Measurements from ENCODE around the gene IQCM. TPM values are rescaled to one million over a fixed set of nuclear protein-coding genes. Genes with fewer than 3 reads are reported as not detected.
A peak's percentile ranks its signal among the peaks of the same experiment; 100 is the strongest.

Gene IQCM
- total RNA-seq, 1 donor from 2014 or later: not detected

- Histone ChIP-seq H3K4me1 (no peaks in the 10 kb centered on the region), H3K9me3 (peaks cover 4% of the 10 kb centered on the region), H3K36me3 (no peaks in the 10 kb centered on the region), H3K27ac (no peak overlapping the region), H3K4me3 (no peak overlapping the region), H3K27me3 (no peaks in the 10 kb centered on the region)
- DNase-seq: no peak
- ATAC-seq: no peak
- TF ChIP-seq CTCF (IDR thresholded peaks at IDR 0.05): no peak
- intact Hi-C loops (cut with DNase I): no loop called here
These were observed 14.2 kb downstream of the IQCM start for GRCh38 chr4:149801416-149801815.

GRCh38 chr4:149799546-149799945 lies 16.1 kb downstream of the IQCM start:
- Histone ChIP-seq H3K27ac (no peak overlapping the region), H3K36me3 (no peaks in the 10 kb centered on the region), H3K4me1 (no peaks in the 10 kb centered on the region), H3K9me3 (peaks cover 4% of the 10 kb centered on the region), H3K4me3 (no peak overlapping the region), H3K27me3 (no peaks in the 10 kb centered on the region)
- intact Hi-C loops (cut with DNase I): no loop called here
- DNase-seq: no peak
- no peak for ATAC-seq
- no peak for TF ChIP-seq CTCF (IDR thresholded peaks at IDR 0.05)

DNA sequence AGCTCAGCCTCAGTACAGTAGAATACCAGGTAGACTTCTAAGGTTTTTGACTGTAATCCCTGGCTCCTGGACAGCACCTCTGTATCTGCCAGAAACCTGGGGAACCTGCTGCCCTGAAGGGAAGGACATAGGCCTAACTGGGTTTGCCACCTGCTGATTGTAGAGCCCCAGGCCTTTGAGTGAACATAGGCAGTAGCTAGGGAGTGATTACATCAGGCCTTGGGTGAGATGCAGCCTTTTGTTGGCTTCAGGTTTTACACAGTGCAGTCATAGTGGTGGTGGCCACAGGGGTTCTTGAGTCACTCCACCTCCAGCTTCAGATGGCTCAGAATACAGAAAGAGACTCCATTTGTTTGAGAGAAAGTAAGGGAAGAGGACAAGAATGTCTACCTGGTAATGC lies 19.3 kb downstream of the IQCM start:
- DNase-seq: no peak
- H3K36me3 ChIP-seq: no peaks in the 10 kb centered on the region

DNA sequence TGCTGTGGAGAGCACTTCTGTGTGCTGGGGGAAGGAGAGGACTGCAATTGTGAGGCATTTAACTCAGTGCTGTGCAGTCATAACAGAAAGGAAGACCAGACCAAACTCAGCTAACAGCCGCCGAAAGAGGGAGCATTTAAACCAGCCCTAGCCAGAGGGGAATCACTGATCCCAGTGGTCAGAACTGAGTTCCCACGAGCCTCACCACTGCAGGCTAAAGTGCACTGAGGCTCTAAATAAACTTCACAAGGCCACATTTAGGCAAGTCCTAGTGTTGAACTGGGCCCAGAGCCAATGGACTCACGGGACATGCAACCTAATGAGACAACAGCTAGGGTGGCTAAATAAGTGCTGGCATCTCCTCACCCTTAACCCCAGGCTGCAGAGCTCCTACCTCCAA lies 20.4 kb downstream of the IQCM start:
- Histone ChIP-seq H3K27me3 (no peaks in the 10 kb centered on the region), H3K36me3 (no peaks in the 10 kb centered on the region), H3K9me3 (peaks cover 4% of the 10 kb centered on the region), H3K27ac (no peak overlapping the region), H3K4me1 (no peaks in the 10 kb centered on the region), H3K4me3 (no peak overlapping the region)
- DNase-seq (peak; percentile 22), ATAC-seq (no peak)
- intact Hi-C loops (cut with DNase I): no loop called here
- no peak for TF ChIP-seq CTCF (IDR thresholded peaks at IDR 0.05)

More for the DNA sequence above, 19.3 kb downstream of the IQCM start:
- TF ChIP-seq CTCF (IDR thresholded peaks at IDR 0.05): no peak
- ATAC-seq: no peak
- Histone ChIP-seq H3K27ac (no peak overlapping the region), H3K27me3 (no peaks in the 10 kb centered on the region), H3K9me3 (peaks cover 4% of the 10 kb centered on the region), H3K4me1 (no peaks in the 10 kb centered on the region), H3K4me3 (no peak overlapping the region)
- intact Hi-C loops (cut with DNase I): no loop called here

GRCh38 chr4:149794352-149794751 lies 21.3 kb downstream of the IQCM start:
- Histone ChIP-seq H3K9me3 (no peaks in the 10 kb centered on the region), H3K4me1 (no peaks in the 10 kb centered on the region), H3K4me3 (no peak overlapping the region), H3K27ac (no peak overlapping the region), H3K27me3 (no peaks in the 10 kb centered on the region), H3K36me3 (no peaks in the 10 kb centered on the region)
- DNase-seq (no peak), ATAC-seq (no peak)
- TF ChIP-seq CTCF (IDR thresholded peaks at IDR 0.05): no peak
- intact Hi-C loops (cut with DNase I): no loop called here

DNA sequence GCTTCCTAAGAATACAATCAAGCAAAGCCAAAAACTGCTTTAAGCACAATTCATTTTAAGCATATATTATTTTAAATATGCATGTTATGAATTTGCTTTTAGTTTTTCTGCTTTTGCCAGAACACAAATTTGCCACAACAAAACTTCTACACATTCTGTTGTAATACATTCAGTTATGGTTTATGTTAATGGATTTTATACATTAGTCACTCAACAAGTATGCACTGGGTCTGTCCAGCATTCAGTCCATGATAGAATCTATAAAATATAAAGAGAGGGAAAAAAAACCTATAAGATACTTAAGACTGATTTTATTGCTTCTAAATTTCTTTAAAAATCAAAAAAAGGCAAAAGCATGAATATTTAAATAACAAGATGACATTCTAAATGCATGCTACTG lies 22.2 kb downstream of the IQCM start:
- intact Hi-C loops (cut with DNase I): no loop called here
- H3K4me3 ChIP-seq: no peak overlapping the region
- no peaks in the 10 kb centered on the region for H3K9me3 ChIP-seq
- DNase-seq (no peak), ATAC-seq (no peak)
- H3K27ac ChIP-seq: no peak overlapping the region
- no peaks in the 10 kb centered on the region for H3K36me3 ChIP-seq
- H3K27me3 ChIP-seq: no peaks in the 10 kb centered on the region
- TF ChIP-seq CTCF (IDR thresholded peaks at IDR 0.05): no peak
- H3K4me1 ChIP-seq: no peaks in the 10 kb centered on the region
